K562 (cell line): ENCODE measurements around the gene AMH. TPM values are rescaled to one million over a fixed set of nuclear protein-coding genes. Genes with fewer than 3 reads are reported as not detected.
A peak's percentile ranks its signal among the peaks of the same experiment; 100 is the strongest.

Experiments used
- BCOR ChIP-seq: fragments of 450-650 bp; IDR thresholded peaks from 2 replicates; pipeline ENCODE4 v1.6.1; 2016
- C11orf30 ChIP-seq: fragments of 450-650 bp; IDR thresholded peaks from 2 replicates; pipeline ENCODE4 v1.6.1; 2016; ENCODE audit warnings: low read depth, mild to moderate bottlenecking
- CEBPG ChIP-seq, 3 experiments: fragments of 200-800 bp in 1 of 3; sonication (Bioruptor generic) in 1 of 3; sonication (generic) in 1 of 3; formaldehyde crosslinking in 1 of 3; IDR thresholded peaks in 2 of 3; conservative IDR thresholded peaks in 1 of 3; 2 replicates each; pipeline versions ENCODE4 v1.6.1 to v1.8.0; 2016 to 2022; ENCODE audit warnings: missing compliant biosample characterization in 2 of 3, missing genetic modification characterization in 2 of 3, mild to moderate bottlenecking in 1 of 3, missing genetic modification reagents in 1 of 3
- CHCHD3 ChIP-seq: fragments of 250-450 bp; sonication (Bioruptor Pico); IDR thresholded peaks from 2 replicates; pipeline ENCODE4 v2.1.2; 2022; ENCODE audit warnings: mild to moderate bottlenecking
- CREBBP ChIP-seq: IDR thresholded peaks from one replicate; pipeline ENCODE4 v1.6.1; 2012; ENCODE audit warnings: low read depth, mild to moderate bottlenecking, control low read depth, inconsistent platforms, low read length
- E2F1 ChIP-seq: sonication (generic); formaldehyde crosslinking; IDR thresholded peaks from 2 replicates; pipeline ENCODE4 v1.8.1; 2023; ENCODE audit warnings: mild to moderate bottlenecking, missing genetic modification reagents, moderate library complexity
- ELF2 ChIP-seq: fragments of 250-450 bp; sonication (Bioruptor Pico); IDR thresholded peaks from 2 replicates; pipeline ENCODE4 v1.5.0; 2021; ENCODE audit warnings: mild to moderate bottlenecking
- ERF ChIP-seq: fragments of 450-650 bp; formaldehyde crosslinking; IDR thresholded peaks from 2 replicates; pipeline ENCODE4 v1.4.0; 2020; ENCODE audit warnings: mild to moderate bottlenecking, mixed read lengths
- GATAD2A ChIP-seq: fragments of 450-650 bp; IDR thresholded peaks from 2 replicates; pipeline ENCODE4 v1.6.1; 2017
- HCFC1 ChIP-seq: IDR thresholded peaks from 2 replicates; pipeline ENCODE4 v1.6.1; 2012; ENCODE audit warnings: low read depth, low read length, improper control_type of control experiment
- HLTF ChIP-seq: fragments of 450-650 bp; IDR thresholded peaks from 2 replicates; pipeline ENCODE4 v1.6.1; 2016
- JUNB ChIP-seq: fragments of 450-650 bp; formaldehyde crosslinking; conservative IDR thresholded peaks from 2 replicates; pipeline ENCODE4 v1.4.0; 2020; ENCODE audit warnings: mild to moderate bottlenecking
- KDM1A ChIP-seq, 2 experiments: fragments of 450-650 bp; IDR thresholded peaks; 2 replicates each; pipeline ENCODE4 v1.6.1; 2016; ENCODE audit warnings: mild to moderate bottlenecking in 2 of 2
- MITF ChIP-seq: IDR thresholded peaks from 2 replicates; pipeline ENCODE4 v1.6.1; 2014; ENCODE audit warnings: antibody characterized with exemption
- NR4A1 ChIP-seq, 2 experiments: fragments of 250-450 bp in 1 of 2; fragments of 450-650 bp in 1 of 2; sonication (Bioruptor Pico) in 1 of 2; IDR thresholded peaks; 2 replicates each; pipeline versions ENCODE4 v1.4.0 to v1.6.1; 2016 to 2020; ENCODE audit warnings: mild to moderate bottlenecking in 2 of 2, missing compliant biosample characterization in 1 of 2, missing genetic modification characterization in 1 of 2, moderate library complexity in 1 of 2
- PHB2 ChIP-seq: fragments of 450-650 bp; IDR thresholded peaks from 2 replicates; pipeline ENCODE4 v1.6.1; 2017; ENCODE audit warnings: low read depth
- PHF20 ChIP-seq: fragments of 450-650 bp; IDR thresholded peaks from 2 replicates; pipeline ENCODE4 v1.6.1; 2018; ENCODE audit not compliant: partially characterized antibody
- PHTF2 ChIP-seq: fragments of 250-450 bp; sonication (Bioruptor Pico); IDR thresholded peaks from 2 replicates; pipeline ENCODE4 v1.5.0; 2021; ENCODE audit warnings: mild to moderate bottlenecking
- POLR2G ChIP-seq: fragments of 200-400 bp; formaldehyde crosslinking; IDR thresholded peaks from 2 replicates; pipeline ENCODE4 v1.6.1; 2017; ENCODE audit warnings: low read depth, mild to moderate bottlenecking, antibody characterized with exemption, low read length, moderate library complexity
- PRMT5 ChIP-seq: sonication (generic); formaldehyde crosslinking; IDR thresholded peaks from 2 replicates; pipeline ENCODE4 v1.5.0; 2020; ENCODE audit warnings: missing genetic modification reagents
- RBM25 ChIP-seq: fragments of 200-400 bp; formaldehyde crosslinking; IDR thresholded peaks from 2 replicates; pipeline ENCODE4 v1.6.1; 2018; ENCODE audit warnings: low read length, low read depth, moderate library complexity; ENCODE audit not compliant: severe bottlenecking
- SNRNP70 ChIP-seq: fragments of 200-400 bp; formaldehyde crosslinking; optimal IDR thresholded peaks from 2 replicates; pipeline ENCODE3; 2017; ENCODE audit warnings: low read depth, low read length
- TFAM ChIP-seq: fragments of 250-450 bp; sonication (Bioruptor Pico); conservative IDR thresholded peaks from 2 replicates; pipeline ENCODE4 v1.5.0; 2021; ENCODE audit warnings: mild to moderate bottlenecking, moderate library complexity
- ZFPM2 ChIP-seq: fragments of 250-450 bp; sonication (Bioruptor Pico); IDR thresholded peaks from 2 replicates; pipeline ENCODE4 v1.5.1; 2022; ENCODE audit warnings: mild to moderate bottlenecking
- ZFX ChIP-seq: sonication (generic); formaldehyde crosslinking; IDR thresholded peaks from 2 replicates; pipeline ENCODE4 v1.8.0; 2022; ENCODE audit warnings: mild to moderate bottlenecking, missing genetic modification reagents, moderate library complexity
- ZKSCAN1 ChIP-seq: fragments of 150-350 bp; IDR thresholded peaks from 2 replicates; pipeline ENCODE4 v1.6.1; 2016; ENCODE audit warnings: low read depth, low read length
- ZNF512 ChIP-seq: IDR thresholded peaks from 2 replicates; pipeline ENCODE4 v1.6.1; 2016; ENCODE audit warnings: missing genetic modification characterization, missing compliant biosample characterization
- ZNF699 ChIP-seq: fragments of 250-450 bp; sonication (Bioruptor Pico); IDR thresholded peaks from 2 replicates; pipeline ENCODE4 v1.8.0; 2021; ENCODE audit warnings: mild to moderate bottlenecking, moderate library complexity; ENCODE audit not compliant: insufficient replicate concordance
- polyA plus RNA-seq, 8 experiments: library from polyadenylated mRNA; depleted of rRNA in 4 of 8; stranded (reverse) in 5 of 8; unstranded in 3 of 8; fragments of >200 nt; fragmentation: Nextera tagmentation in 2 of 8; fragmentation: Illumina TruSeq in 1 of 8; extraction: Ambion mirVana in 2 of 8; extraction: Trizol in 1 of 8; gene quantifications; 2 replicates each; pipeline versions ENCODE4 v1.2.1 to v1.2.3, GENCODE V29; 2011 to 2014; ENCODE audit warnings: inconsistent platforms in 1 of 8, missing spikeins in 1 of 8
- total RNA-seq, 7 experiments: library from RNA; depleted of rRNA in 6 of 7; stranded (reverse); fragments of >200 nt in 6 of 7; fragmentation: Illumina TruSeq in 2 of 7; extraction: Trizol in 2 of 7; gene quantifications; 2 replicates each; pipeline versions ENCODE4 v1.2.1 to v1.2.3, GENCODE V29; 2011 to 2021; ENCODE audit warnings: low replicate concordance in 1 of 7

Gene AMH
- total and polyA plus RNA-seq, 9 of the 15 experiments (the other 6 are each of a cell fraction or from before 2014, with no cell fraction given), result 0.29 to 27.4 (median 2.6) TPM; not detected in 2

GRCh38 chr19:2274185-2274711, 25.1 kb downstream of the AMH start (continued):
- no peak for TF ChIP-seq MITF
- TF ChIP-seq CEBPG (CRISPR knock-in tag; IDR thresholded peaks at IDR 0.05), result no peak
- TF ChIP-seq CEBPG (tag; conservative IDR thresholded peaks at IDR 0.05 in 1 of 2, IDR thresholded peaks at IDR 0.05 in 1 of 2), result 0 out of 4 replicates have a peak, but pooled peaks of 1 of the 2 experiments have one; percentile 13
- no peak for TF ChIP-seq PHTF2
- no peak for TF ChIP-seq ELF2
- TF ChIP-seq JUNB (CRISPR knock-in tag), result no peak
- TF ChIP-seq CREBBP, result no peak
- TF ChIP-seq TFAM (CRISPR knock-in tag), result no peak
- no peak for TF ChIP-seq E2F1 (CRISPR knock-in tag)
- no peak for TF ChIP-seq SNRNP70
- TF ChIP-seq NR4A1 (CRISPR knock-in tag; IDR thresholded peaks at IDR 0.05), result no peak
- TF ChIP-seq NR4A1 (tag; IDR thresholded peaks at IDR 0.05), result no peak
- no peak for TF ChIP-seq CHCHD3 (CRISPR knock-in tag)
- TF ChIP-seq HCFC1, result no peak
- 0 out of 2 replicates have a peak, but pooled peaks have one; percentile 2 for TF ChIP-seq PHB2
- TF ChIP-seq ZFX, result no peak
- TF ChIP-seq ZNF699, result no peak
- peak in 1 of 2 experiments; percentile 46; a peak in 2 of 4 replicates for TF ChIP-seq KDM1A (IDR thresholded peaks at IDR 0.05)
- TF ChIP-seq ZFPM2 (CRISPR knock-in tag), result no peak
- no peak for TF ChIP-seq HLTF
- TF ChIP-seq RBM25, result peak; percentile 78
- no peak for TF ChIP-seq ZNF512 (tag)
- TF ChIP-seq ERF (CRISPR knock-in tag), result no peak
- peak; percentile 92 for TF ChIP-seq ZKSCAN1
- no peak for TF ChIP-seq C11orf30
- TF ChIP-seq PHF20, result peak; percentile 26
- no peak for TF ChIP-seq GATAD2A
- no peak for TF ChIP-seq PRMT5
- no peak for TF ChIP-seq POLR2G
- peak; percentile 23; the same call in 1 of the 2 replicates for TF ChIP-seq BCOR
